Smooth muscle cell (in vitro differentiated cells): Measurements from ENCODE around the gene SHROOM3. TPM values are rescaled to one million over a fixed set of nuclear protein-coding genes. Genes with fewer than 3 reads are reported as not detected.

Experiments
- DNase-seq: peaks from one replicate; lab custom pipeline; 2025; ENCODE audit not compliant: unreplicated experiment; lab: John Stamatoyannopoulos, UW
- H2AFZ ChIP-seq: fragments of 200-600 bp; sonication (generic); 2 replicates; pipeline ENCODE4 v1.6.0; 2016; ENCODE audit warnings: antibody characterized with exemption, low read depth, mild to moderate bottlenecking
- H3F3A ChIP-seq: fragments of 200-600 bp; sonication (generic); 2 replicates; pipeline ENCODE4 v1.6.0; 2017; ENCODE audit warnings: antibody characterized with exemption, low read depth
- H3K27ac ChIP-seq: fragments of 200-600 bp; sonication (generic); 2 replicates; pipeline ENCODE4 v1.5.1; 2016; ENCODE audit warnings: low read depth, mild to moderate bottlenecking
- H3K27me3 ChIP-seq: fragments of 200-600 bp; sonication (generic); 2 replicates; pipeline ENCODE4 v1.6.1; 2016; ENCODE audit warnings: low read depth, mild to moderate bottlenecking
- H3K36me3 ChIP-seq: fragments of 200-600 bp; sonication (generic); 2 replicates; pipeline ENCODE4 v1.5.1; 2016; ENCODE audit warnings: low read depth
- H3K4me1 ChIP-seq: fragments of 200-600 bp; sonication (generic); 2 replicates; pipeline ENCODE4 v1.5.1; 2016; ENCODE audit warnings: low read depth
- H3K4me2 ChIP-seq: fragments of 200-600 bp; sonication (generic); 2 replicates; pipeline ENCODE4 v1.6.0; 2016; ENCODE audit warnings: mild to moderate bottlenecking
- H3K4me3 ChIP-seq: fragments of 200-600 bp; sonication (generic); 2 replicates; pipeline ENCODE4 v1.5.1; 2016; ENCODE audit warnings: mild to moderate bottlenecking
- H3K79me2 ChIP-seq: fragments of 200-600 bp; sonication (generic); 2 replicates; pipeline ENCODE4 v1.6.0; 2016; ENCODE audit warnings: low read depth, mild to moderate bottlenecking
- H3K9ac ChIP-seq: fragments of 200-600 bp; sonication (generic); 2 replicates; pipeline ENCODE4 v1.6.0; 2016; ENCODE audit warnings: low read depth
- H3K9me3 ChIP-seq: fragments of 200-600 bp; sonication (generic); replicated peaks from 2 replicates; pipeline ENCODE4 v1.5.1; 2016; ENCODE audit warnings: low read depth
- H4K20me1 ChIP-seq: fragments of 200-600 bp; sonication (generic); 2 replicates; pipeline ENCODE4 v1.6.0; 2016; ENCODE audit warnings: low read depth
- WGBS: methylation state at CpG from one replicate; pipeline ENCODE4 v1.1.7; 2016; ENCODE audit warnings: low lambda C conversion rate; 5-methylcytosine and 5-hydroxymethylcytosine counted together
- polyA plus RNA-seq: library from polyadenylated mRNA; unstranded; fragments of >200 nt; fragmentation: Nextera tagmentation; extraction: Ambion mirVana; gene quantifications from 2 replicates; pipeline ENCODE4 v1.2.1, GENCODE V29; 2016
- total RNA-seq: library from RNA; depleted of rRNA; stranded (reverse); fragments of >200 nt; gene quantifications from 2 replicates; pipeline ENCODE4 v1.2.3, GENCODE V29; 2014
- TF ChIP-seq, protein P1 (sequence below): fragments of 200-600 bp; sonication (generic); IDR thresholded peaks from 2 replicates; pipeline ENCODE4 v1.5.1; 2017; ENCODE audit warnings: borderline replicate concordance, mild to moderate bottlenecking, antibody characterized with exemption; ENCODE audit not compliant: insufficient read depth, poor library complexity, severe bottlenecking

SHROOM3 gene
- total and polyA plus RNA-seq, 2 experiments from 2014 or later: 10.0 to 31.9 TPM

DNA sequence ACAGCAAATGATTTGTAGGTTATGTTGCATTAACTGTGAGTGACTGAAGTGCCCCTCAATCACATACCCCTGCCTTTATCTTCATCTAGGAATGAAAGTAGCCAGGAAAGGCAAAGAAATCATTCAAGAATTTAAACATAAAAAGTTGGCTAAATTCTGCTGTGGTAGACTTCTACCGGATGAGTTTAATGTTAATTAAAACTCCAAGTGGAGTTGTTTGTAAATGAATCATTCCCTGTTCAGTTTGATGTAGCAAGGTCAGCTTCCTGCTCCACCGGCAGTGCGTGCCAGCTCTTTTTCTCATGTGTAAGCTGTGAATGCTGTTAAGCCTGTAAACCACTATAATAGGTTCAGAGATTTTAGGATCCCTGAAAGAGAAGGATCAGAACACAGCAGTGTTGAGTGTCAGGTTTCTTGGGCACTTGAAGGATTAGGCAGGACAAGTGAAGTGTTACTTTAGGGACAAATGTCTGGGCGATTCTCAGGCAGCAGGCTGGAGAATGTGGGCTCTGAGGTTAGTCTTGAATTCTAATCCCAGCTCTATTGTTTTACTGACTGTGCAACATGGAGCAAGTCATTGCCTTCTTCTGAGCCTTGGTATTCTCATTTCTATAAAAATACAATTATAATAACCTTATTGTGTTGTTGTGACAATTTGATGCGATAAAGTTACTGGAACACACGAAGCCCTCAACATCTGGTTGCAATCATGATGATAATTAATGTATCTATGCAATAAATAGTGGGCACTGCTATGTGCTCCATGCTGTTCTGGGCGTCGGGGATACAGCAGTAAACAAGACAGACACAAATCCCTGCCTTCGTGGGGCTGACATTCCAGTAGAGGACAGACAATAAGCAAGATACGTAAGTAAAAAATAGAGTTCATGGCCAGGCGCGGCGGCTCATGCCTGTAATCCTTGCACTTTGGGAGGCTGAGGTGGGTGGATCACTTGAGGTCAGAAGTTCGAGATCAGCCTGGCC lies 112.0 kb downstream of the SHROOM3 start:
- Histone ChIP-seq H3K36me3 (no peaks in the 10 kb centered on the region), H3K79me2 (no peaks in the 10 kb centered on the region), H3K27ac (peak overlapping the region; percentile 60), H3K9me3 (no peaks in the 10 kb centered on the region), H3K4me2 (peak overlapping the region; percentile 48), H3K4me3 (no peak overlapping the region), H3K9ac (no peak overlapping the region), H3K27me3 (no peaks in the 10 kb centered on the region), H3F3A (no peaks in the 10 kb centered on the region), H4K20me1 (no peaks in the 10 kb centered on the region), H3K4me1 (peaks cover 33% of the 10 kb centered on the region), H2AFZ (peak overlapping the region; percentile 17)
- 55% methylated on average over 14 of the region's 14 CpGs for WGBS
- no peak for DNase-seq
- TF ChIP-seq, protein P1, sequence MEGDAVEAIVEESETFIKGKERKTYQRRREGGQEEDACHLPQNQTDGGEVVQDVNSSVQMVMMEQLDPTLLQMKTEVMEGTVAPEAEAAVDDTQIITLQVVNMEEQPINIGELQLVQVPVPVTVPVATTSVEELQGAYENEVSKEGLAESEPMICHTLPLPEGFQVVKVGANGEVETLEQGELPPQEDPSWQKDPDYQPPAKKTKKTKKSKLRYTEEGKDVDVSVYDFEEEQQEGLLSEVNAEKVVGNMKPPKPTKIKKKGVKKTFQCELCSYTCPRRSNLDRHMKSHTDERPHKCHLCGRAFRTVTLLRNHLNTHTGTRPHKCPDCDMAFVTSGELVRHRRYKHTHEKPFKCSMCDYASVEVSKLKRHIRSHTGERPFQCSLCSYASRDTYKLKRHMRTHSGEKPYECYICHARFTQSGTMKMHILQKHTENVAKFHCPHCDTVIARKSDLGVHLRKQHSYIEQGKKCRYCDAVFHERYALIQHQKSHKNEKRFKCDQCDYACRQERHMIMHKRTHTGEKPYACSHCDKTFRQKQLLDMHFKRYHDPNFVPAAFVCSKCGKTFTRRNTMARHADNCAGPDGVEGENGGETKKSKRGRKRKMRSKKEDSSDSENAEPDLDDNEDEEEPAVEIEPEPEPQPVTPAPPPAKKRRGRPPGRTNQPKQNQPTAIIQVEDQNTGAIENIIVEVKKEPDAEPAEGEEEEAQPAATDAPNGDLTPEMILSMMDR: no peak

DNA sequence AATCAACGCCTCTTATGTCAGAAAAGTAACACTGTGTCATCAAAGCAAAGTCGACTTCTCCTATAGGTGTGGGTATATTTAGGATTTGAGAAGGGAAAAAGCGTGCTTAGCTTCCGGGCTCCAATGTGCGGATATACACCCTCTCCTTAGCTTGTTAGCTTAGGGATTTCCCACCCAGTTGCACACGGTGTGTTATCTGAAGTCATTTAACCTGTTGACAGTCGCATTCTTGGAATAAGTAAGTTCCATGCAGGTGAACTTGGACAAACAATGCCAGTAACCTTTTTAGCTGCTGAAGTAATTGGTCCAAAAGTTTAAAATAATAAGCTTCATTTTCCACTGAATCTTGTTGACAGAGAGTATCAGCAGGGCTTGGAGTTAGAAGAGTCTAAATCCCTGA lies 113.7 kb downstream of the SHROOM3 start:
- WGBS: 82% methylated on average over 7 of the region's 7 CpGs
- TF ChIP-seq, protein P1: no peak
- no peaks in the 10 kb centered on the region for H4K20me1 ChIP-seq
- H3K27me3 ChIP-seq: no peaks in the 10 kb centered on the region
- no peak overlapping the region for H3K4me2 ChIP-seq
- H2AFZ ChIP-seq: no peak overlapping the region
- no peak overlapping the region for H3K27ac ChIP-seq
- peaks cover 33% of the 10 kb centered on the region for H3K4me1 ChIP-seq
- no peaks in the 10 kb centered on the region for H3K79me2 ChIP-seq
- H3K9ac ChIP-seq: no peak overlapping the region
- no peaks in the 10 kb centered on the region for H3K9me3 ChIP-seq
- H3K36me3 ChIP-seq: no peaks in the 10 kb centered on the region
- no peaks in the 10 kb centered on the region for H3F3A ChIP-seq
- DNase-seq: no peak
- H3K4me3 ChIP-seq: no peak overlapping the region

DNA sequence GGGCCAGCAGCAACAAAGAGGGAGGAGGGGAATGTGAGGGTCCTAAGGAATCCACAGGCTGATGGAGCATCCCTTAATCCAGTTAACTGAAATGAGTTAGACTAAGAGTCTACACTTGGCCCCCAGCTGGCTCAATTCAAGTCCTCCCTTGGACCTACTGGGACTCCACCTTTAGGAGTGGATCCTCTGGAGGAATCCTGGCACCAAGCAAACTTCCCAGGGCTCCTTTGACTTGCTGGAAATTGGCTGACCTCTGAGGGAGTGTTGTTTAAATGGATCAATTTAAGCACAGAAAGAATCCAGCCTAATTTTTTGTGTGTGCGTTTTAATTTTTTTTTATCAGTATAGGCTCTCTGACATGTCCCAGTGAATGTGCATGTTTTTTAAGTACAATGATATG lies 114.7 kb downstream of the SHROOM3 start:
- Histone ChIP-seq H2AFZ (no peak overlapping the region), H4K20me1 (no peaks in the 10 kb centered on the region), H3K4me2 (no peak overlapping the region), H3K27me3 (no peaks in the 10 kb centered on the region), H3K36me3 (no peaks in the 10 kb centered on the region), H3K9me3 (no peaks in the 10 kb centered on the region), H3K27ac (no peak overlapping the region), H3K9ac (no peak overlapping the region), H3K4me1 (peaks cover 31% of the 10 kb centered on the region), H3F3A (no peaks in the 10 kb centered on the region), H3K79me2 (no peaks in the 10 kb centered on the region), H3K4me3 (no peak overlapping the region)
- DNase-seq: no peak
- TF ChIP-seq, protein P1: no peak
- 81% methylated on average over 1 of the region's 1 CpG for WGBS
